GOT3 (cell line): ENCODE results near the gene DNAJC7.

Source experiments
- DNase-seq: peaks from one replicate; lab custom pipeline; 2025; ENCODE audit warnings: mixed read lengths; lab: John Stamatoyannopoulos, UW

Gene DNAJC7

DNA sequence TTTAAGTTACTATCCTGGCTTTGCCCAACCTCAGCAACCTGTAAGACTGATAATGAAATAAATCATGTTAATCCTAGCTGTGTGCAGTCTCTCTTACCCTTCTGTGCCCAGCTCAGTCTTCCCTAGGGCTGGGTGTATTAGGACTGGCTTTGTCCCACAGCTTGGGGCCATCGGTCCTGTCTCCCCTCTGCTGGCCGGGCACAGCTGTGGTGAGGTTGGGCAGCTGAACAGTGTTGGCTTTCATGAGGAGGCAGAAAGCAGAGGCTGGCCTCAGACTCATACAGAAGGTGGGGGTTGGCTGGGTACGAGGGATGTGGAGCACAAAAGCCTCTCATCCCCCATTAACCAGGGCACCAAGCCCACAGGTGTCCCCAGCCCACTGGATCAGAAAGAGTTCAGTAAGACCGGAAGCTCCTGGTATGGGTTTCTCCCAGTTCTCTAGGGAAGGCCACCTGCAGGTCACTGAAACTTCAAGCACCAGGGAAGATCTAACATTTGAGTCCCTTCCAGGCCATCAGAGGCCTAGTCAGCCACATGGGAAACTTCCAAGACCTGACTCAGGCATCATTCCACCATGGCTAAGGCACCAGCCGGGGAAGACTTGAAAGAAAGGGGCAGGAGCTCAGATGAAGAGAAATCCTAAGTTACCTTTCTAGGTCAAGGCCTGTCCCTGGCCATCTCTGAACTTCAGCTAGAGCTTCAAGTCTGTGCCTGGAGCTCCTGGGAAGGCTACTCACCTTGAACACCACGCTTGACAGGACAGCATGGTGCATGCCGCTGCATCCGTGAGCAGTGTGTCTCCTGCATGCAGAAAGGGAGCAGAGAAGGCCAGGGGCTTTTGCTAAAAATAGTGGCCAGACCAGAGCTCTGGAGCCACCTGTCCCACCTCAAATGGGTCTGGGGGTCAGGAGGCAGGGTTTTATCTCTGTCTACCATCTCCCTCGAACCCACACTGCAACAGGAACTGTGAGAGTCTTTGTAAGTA is 41.8 kb downstream of the DNAJC7 start:
- no peak for DNase-seq

DNA sequence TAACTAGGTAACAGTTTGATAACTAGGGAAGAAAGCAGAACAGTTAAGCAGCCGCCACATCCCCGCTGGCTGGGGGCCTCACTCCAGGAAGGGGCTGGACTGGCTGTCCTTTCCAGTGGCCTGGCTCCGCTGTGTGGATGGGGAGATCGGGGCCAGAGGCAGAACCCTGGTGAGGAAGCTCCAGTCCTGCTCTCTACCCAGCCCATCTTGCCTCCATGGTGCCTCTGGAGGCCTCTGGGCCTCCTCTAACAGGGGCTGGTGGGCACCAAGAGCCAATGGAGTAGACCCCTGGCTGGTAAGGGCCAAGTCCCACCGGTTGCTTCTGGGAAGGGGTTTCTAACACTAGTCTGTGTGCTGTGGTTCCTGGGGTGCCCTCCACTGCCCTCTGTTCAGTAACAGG is 42.6 kb downstream of the DNAJC7 start:
- no peak for DNase-seq

DNA sequence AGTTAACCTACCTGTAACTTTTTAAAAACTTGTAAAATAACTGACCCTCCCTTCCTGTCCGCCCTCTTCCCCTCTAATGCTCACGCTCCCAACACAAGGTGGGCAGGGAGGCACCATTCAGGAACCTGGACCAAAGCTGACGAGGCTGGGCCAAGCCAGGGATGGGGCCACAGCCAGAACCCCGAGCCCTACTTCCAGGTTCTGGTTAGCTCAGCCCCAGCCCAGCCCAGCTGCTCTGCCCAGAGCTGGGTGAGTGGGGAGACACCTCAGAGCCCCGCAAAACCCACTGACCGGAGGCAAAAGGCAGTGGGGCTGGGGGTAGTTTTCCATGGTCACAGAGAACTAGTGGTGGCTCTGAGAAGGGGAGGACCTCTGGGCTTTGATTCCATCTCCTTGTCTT is 43.2 kb downstream of the DNAJC7 start:
- DNase-seq = no peak

DNA sequence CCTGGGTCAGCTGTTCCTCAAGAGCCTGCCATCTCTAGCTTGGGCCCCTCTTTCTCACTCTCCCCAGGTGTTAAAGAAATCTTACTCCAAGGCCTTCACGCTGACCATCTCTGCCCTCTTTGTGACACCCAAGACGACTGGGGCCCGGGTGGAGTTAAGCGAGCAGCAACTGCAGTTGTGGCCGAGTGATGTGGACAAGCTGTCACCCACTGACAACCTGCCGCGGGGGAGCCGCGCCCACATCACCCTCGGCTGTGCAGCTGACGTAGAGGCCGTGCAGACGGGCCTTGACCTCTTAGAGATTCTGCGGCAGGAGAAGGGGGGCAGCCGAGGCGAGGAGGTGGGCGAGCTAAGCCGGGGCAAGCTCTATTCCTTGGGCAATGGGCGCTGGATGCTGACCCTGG is 43.8 kb downstream of the DNAJC7 start:
- no peak for DNase-seq

DNA sequence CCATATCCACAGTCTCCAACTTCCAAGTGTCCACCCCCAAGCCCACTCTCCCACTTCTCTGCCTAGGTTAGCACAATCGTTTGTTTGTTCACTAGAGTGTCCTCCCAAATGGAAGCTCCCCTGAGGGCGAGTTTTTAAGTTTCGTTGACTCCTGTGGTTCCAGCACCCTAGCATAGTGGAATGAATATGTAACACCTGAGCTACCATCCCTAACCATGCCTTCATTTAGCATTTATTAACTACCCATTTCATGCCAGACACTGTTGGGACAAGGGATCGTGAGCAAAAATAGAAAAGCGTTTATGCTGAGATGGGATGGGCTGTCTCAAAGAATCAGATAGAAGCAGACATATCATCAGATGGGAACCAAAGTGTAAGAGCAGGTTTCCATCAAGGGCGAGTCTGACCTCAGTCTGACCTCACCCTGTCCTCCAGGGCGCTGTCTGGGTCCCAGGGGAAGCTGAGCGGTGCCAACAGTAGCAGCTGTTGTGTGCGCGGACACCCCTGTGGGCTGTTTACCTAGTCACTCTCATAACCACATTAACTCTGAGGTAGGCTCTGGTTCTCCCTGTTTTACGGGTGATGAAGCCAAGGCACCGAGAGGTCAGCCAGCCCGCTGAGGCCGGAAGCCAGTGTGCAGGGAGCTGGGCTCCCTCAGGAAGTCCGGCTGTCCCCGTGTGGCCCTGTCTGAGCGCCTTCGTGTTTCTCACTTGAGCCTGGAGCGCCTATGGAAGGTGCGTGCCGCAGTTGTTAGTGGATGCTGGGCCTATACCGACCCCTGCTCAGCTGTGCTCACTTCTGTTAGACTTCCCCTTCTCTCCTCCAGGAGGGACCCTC is 44.5 kb downstream of the DNAJC7 start:
- no peak for DNase-seq

DNA sequence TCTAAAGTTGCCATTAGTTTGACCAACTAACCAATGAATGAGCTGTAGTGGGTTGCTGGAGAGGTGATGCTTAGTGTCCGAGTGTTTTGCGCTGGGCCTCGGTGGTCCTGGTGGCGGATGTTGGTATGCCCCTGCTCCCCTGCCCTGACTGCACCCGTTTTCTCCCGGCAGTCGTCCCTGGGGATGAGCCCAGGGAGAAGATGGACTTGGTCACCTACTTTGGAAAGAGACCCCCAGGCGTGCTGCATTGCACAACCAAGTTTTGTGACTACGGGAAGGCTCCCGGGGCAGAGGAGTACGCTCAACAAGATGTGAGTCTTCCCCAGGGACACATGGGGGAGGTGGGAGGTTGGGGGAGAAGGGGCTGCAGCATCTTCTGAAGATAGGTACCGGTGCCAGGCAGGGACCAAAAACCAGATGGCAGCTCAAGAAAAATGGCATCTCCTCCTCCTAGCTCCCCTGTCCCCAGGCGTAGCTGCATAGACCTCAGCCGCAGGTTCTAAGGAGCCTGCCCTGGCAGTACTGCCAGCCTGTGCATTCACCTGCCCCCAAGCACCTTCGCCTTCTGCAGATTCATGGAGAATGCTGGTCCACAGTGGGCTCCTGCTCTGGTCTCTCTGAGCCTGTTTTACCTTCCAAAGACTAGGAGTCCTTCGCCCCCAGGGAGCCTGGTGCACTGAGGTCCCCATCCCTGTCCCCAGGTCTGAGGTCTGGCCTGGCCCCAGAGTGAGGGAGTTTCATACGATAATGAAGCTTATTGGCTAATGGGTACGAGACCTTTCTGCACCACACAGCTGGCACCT is 45.3 kb downstream of the DNAJC7 start:
- no peak for DNase-seq

DNA sequence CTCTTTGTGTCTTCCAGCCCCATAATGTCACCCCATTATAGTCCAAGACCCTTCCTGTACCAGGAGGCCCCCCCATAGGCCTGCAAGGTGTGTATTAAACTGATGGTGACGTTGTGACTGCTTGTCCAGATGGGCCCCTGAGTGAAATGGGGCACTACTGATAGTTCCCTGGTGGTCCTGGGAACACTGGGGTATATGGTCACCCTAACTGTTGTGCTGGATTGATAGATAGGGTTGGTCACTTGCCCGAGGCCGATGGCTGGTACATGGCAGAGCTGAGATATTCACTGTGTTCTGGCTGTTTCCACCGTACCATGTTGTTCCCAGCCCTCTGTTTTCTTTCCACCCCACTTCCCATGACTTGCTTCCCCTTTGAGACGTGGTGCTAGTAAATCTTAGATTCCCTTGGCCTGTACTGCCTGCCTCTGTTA is 46.3 kb downstream of the DNAJC7 start:
- no peak for DNase-seq

DNA sequence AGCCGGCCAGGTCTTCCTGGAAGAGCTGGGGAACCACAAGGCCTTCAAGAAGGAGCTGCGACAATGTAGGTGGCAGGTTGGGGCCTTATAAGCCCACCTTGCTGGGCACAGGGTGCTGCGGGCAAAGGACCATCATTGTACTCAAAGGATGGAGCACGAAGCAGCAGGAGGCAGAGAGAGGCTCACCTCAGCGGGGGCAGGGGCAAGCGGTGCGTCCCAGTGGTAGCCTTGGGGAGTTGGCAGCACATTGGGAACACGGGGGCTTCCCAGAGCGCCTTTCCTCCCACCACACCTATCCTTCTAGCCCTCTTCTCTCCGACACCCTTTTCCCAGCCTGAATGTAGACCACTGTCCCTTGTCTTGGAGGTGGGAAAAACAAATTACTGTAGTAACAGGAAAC is 48.6 kb downstream of the DNAJC7 start:
- no peak for DNase-seq

DNA sequence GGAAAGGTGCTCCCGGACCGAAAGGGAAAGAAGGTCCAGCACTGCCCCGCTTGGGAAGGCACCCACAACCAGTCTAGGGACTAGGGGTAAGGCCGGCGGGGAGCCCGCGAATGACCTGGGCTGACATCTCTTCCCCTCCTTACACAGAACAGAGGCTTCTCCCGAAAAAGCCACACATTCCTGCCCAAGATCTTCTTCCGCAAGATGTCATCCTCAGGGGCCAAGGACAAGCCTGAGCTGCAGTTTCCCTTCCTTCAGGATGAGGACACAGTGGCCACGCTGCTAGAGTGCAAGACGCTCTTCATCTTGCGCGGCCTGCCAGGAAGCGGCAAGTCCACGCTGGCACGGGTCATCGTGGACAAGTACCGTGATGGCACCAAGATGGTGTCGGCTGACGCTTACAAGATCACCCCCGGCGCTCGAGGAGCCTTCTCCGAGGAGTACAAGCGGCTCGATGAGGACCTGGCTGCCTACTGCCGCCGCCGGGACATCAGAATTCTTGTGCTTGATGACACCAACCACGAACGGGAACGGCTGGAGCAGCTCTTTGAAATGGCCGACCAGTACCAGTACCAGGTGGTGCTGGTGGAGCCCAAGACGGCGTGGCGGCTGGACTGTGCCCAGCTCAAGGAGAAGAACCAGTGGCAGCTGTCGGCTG is 49.2 kb downstream of the DNAJC7 start:
- DNase-seq = no peak

DNA sequence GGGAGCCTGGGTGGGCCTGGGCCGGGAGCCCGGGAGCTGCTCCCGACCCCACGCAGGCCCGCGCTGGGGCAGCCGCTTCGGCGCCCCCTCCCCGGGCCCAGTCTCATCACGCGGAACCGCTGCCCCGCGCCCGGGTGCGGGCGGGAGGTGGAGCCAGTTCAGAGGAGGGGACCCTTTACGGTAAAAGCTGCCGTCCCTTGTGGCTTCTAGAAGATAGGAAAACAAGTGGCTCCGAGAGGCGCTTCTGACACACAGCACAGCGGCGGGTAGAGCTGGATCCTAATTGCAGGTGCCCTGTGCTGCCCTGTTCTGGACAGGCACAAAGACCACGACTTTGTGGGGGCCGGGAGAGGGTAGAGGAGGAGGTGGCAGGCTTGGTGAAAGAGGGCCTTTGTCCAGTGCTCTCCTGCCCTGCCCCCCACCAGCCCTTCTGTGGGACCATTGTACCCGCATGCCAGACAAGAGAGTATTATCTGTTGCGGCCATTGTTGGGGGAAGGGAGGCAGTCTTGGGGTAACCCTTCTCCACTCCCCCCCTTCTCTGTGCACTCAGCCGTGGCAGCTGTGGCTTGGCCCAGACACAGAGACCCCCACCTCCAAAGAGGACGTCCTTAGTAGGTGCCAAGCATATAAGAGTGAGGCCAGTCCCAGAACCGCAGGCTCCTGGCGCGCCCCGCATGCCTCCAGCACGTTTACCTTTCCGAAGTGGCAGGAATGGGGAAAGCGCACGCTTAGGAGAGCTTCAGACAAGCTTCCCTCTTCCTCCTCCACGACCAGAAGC is 49.9 kb downstream of the DNAJC7 start:
- no peak for DNase-seq

DNA sequence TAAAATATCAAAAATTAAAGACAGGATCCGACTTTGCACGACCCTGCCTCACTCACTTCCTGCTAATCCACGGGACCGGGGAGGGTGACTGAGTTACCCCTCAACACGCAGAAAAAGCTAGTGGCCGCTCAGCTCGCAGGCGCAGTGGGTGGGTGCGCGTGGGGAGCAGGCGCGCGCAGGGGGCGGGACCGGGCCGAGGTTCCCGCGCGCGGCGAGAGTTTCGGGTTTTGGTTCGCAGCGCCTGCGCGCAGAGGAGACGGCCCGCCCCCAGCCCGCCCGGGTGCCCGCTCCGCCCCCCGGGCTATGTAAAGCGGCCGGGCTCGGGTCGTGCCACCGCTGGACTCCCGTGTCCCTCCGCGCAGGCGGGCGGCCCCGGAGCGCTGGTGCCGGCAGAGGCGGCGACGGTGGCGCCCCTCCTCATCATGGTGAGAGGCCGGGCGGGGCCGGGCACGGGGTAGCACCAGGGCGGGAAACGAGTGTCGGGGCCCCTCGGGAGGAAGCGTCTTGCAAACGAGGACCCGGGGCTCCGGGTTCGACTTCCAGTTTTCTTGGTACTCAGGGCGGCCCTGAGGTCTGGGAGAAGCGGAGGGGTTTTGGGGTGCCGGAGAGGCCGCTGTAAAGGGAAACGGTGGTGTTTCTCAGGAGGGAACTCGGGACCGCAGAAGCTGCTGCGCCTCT is 50.6 kb downstream of the DNAJC7 start, which contains the start of gene CNP:
TSS of gene CNP (plus strand) at position 333 of the 678 bp plus-strand sequence. CDS start at position 423, 90 bp downstream.
- DNase-seq = peak; percentile 81

DNA sequence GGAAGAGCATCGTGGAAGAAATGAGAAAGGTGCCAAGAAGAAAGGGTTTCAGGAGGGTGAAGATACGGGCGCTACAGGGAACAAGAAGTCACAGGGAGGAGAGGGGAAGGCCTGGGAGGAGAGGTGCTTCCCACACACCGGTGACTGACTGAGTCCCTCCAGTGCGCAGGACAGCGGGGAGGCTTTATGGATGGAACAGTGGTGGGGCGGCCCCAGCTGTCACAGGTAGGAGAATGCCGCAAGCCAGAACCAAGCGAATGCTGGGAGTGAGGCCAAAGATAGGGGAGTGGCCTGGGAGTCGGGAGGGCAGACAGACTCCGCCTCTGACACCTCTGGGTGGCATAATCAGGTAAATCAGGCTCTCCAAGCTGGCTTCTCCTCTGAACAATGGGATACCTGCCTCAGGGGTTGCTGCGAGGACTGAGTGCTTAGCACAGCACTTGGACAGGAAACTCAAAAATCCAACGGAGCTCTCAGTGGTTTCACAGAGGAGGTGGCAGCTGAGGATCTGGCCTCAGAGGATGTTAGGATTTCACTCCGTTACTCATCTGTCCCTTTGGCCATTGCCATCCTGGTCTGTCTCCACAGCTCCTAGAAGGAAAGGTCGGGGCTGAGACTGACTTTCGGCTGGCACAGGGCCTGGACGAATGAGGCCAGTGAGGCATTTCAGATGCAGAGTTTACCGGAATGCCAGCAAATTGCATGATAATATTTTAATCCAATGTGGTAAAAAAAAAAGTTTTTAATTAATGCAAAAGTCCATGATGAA is 51.4 kb downstream of the DNAJC7 start:
- DNase-seq = no peak

DNA sequence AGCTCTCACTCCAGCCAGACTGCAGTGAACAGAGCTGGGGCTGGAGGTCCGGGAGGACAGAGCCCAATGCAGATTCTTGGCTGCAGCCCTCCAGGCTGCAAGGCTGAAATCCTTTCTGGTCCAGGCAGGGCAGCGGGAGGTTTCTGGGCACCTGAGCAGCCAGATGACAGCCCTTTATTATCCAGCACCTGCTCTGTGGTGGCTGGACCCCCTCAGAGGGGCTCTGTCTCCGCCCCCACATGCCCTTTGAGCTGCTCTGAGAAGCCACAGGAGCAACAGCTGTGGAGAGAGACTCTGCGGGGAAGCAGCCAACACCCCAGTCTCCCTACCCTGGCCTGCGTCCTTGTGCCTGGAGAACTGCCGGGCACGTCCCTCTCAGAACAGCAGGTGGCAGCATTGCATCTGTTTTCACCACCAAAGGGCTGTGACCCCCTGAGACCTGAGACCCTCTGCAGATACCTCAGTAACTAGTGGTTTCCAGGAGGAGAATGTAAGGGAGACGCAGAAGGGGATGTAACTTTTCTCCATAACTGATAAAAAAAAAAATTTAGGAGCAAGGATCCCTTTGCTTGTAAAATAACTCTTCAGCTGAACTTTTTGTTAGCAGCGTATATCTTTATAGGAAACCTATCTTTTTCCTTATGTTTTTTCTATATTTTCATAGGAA is 54.3 kb downstream of the DNAJC7 start:
- no peak for DNase-seq

DNA sequence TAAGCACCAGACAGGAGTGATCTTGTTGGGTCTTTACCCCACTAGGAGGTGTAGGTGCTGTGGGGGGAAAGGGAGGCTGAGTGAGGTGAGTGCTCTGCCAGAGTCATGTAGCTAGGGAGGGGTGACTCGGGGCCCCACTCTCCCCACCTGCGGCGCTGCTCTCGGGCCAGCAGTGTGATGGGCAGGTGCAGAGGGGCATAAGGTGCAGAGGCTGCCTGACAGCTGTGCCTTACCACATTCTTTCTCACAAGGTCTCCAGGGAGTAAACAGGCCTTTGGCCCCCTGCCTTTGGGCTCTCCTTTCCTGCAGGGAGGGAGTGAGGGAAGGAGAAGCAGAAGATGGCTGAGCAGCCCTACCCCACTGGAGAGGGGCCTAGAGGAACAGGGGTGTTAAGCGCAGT is 55.1 kb downstream of the DNAJC7 start:
- DNase-seq = no peak

DNA sequence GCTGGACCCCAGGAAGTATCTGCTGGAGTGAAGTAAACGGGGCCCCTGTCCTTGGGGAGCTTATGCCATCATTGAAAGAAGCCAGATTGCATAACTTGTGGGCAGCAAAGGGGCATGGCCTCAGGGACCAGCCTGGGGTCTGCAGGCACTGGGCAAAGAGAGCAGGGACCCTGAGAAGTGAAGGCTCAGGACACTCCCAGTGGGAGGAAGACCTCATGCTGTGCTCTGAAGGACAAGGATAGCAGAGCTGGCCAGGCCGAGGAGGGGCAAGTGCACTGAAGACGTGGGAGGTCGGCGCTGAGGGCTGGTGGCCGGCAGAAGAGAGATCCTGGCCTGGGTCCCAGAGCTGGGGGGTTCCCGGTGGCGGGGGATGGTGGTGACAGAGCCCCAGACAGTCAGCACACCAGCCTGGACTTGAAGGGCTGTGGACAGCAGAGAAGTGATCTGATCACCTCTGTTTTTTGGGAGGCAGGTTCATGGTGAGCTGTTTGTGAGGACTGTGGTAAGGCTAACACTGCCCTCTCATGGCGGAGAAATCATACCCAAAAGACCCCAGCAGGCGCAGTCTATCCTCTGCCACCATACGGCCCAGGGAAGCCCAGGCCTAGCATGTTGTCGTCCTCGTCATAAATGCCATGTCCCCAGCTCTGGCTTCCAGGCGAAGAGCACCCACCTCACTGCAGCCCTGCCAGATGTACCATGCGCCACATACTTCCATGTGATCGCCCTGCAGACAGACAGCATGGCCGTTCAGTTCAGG is 57.7 kb downstream of the DNAJC7 start:
- DNase-seq = no peak

DNA sequence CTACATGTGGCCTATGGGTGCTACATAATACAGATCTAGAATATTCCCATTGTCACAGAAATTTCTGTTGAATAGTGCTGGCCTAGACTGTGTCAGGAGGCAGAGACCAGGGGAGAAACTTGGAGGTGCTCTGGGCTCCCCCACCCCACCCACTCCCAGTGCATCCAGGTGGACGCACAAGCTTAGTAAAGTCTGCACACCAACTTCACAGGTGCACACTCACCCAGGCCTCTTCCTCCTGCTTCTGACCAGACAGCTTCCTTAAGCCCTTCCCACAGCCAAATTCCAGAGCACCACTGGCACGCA is 58.3 kb downstream of the DNAJC7 start:
- no peak for DNase-seq

DNA sequence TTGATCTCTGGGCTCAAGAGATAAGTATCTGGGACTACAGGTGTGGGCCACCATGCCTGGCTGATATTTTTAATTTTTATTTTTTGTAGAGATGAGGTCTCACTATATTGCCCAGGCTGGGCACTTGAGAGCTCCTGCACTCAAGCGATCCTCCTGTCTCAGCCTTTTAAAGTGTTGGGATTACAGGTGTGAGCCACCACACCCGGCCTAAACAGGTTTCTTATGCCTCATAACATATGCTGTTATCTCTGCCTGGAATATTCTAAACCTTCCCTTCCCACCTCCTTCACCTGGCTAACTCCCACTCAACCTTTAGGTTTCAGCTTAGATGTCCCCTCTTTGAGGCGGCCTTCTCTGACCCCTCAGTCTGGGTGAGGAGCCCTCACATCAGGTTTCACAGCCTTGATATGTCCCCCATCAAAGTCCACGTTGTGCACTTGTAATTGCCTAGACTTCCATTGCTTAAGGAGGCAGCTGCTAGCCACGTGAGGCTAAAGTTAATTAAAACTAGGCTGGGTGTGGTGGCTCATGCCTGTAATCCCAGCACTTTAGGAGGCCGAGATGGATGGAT is 59.3 kb downstream of the DNAJC7 start:
- DNase-seq = no peak
